GM23338 (cell line): Measurements from ENCODE around the gene INHBB. TPM values are rescaled to one million over a fixed set of nuclear protein-coding genes. Genes with fewer than 3 reads are reported as not detected.

ENCODE experiments used
- ATAC-seq: fragments of 200-7000 bp; cut with Tn5 transposase; 3 replicates; pipeline ENCODE4 v1.9.1; 2020
- DNase-seq: peaks from one replicate; pipeline ENCODE4 v3.0.0-alpha.2; 2015; ENCODE audit warnings: low spot score
- H2AFZ ChIP-seq: fragments of 200-600 bp; sonication (generic); 2 replicates; pipeline ENCODE4 v1.8.0; 2016; ENCODE audit warnings: antibody characterized with exemption, mild to moderate bottlenecking, moderate library complexity
- H3F3A ChIP-seq: fragments of 200-600 bp; sonication (generic); replicated peaks from 2 replicates; pipeline ENCODE4 v1.8.0; 2017; ENCODE audit warnings: antibody characterized with exemption, mixed run types, low read depth
- H3K27ac ChIP-seq: fragments of 200-600 bp; sonication (generic); 2 replicates; pipeline ENCODE4 v1.6.1; 2016; ENCODE audit warnings: low read depth
- H3K27me3 ChIP-seq: fragments of 200-600 bp; sonication (generic); 2 replicates; pipeline ENCODE4 v1.8.0; 2016; ENCODE audit warnings: mild to moderate bottlenecking, mixed run types, moderate library complexity; ENCODE audit not compliant: insufficient read depth
- H3K36me3 ChIP-seq: fragments of 200-600 bp; sonication (generic); 2 replicates; pipeline ENCODE4 v1.8.0; 2016; ENCODE audit warnings: mild to moderate bottlenecking; ENCODE audit not compliant: insufficient read depth
- H3K4me1 ChIP-seq: fragments of 200-600 bp; sonication (generic); 2 replicates; pipeline ENCODE4 v1.8.0; 2016; ENCODE audit warnings: mild to moderate bottlenecking, moderate library complexity; ENCODE audit not compliant: insufficient read depth
- H3K4me2 ChIP-seq: fragments of 200-600 bp; sonication (generic); 2 replicates; pipeline ENCODE4 v1.7.1; 2017; ENCODE audit warnings: mixed run types
- H3K4me3 ChIP-seq: fragments of 200-600 bp; sonication (generic); 2 replicates; pipeline ENCODE4 v1.6.1; 2016; ENCODE audit warnings: mixed run types
- H3K79me2 ChIP-seq: fragments of 200-600 bp; sonication (generic); replicated peaks from 2 replicates; pipeline ENCODE4 v1.8.0; 2017; ENCODE audit warnings: mild to moderate bottlenecking; ENCODE audit not compliant: insufficient read depth
- H3K9me2 ChIP-seq: fragments of 200-600 bp; sonication (generic); 2 replicates; pipeline ENCODE4 v1.8.0; 2017; ENCODE audit not compliant: insufficient read depth
- H4K20me1 ChIP-seq: fragments of 200-600 bp; sonication (generic); replicated peaks from 2 replicates; pipeline ENCODE4 v1.8.0; 2017; ENCODE audit warnings: mild to moderate bottlenecking; ENCODE audit not compliant: insufficient read depth
- H3K27ac Mint-ChIP-seq: 2 replicates; pipeline ENCODE4 v1.8.0; 2020; ENCODE audit warnings: inconsistent platforms, mild to moderate bottlenecking, moderate library complexity, mixed read lengths
- H3K27me3 Mint-ChIP-seq: 3 replicates; pipeline ENCODE4 v1.8.0; 2022; ENCODE audit warnings: low read depth, mild to moderate bottlenecking, moderate library complexity, mixed read lengths, inconsistent platforms; ENCODE audit not compliant: insufficient read depth, poor library complexity
- H3K36me3 Mint-ChIP-seq: 3 replicates; pipeline ENCODE4 v1.8.0; 2021; ENCODE audit warnings: low read depth, mild to moderate bottlenecking, inconsistent platforms, moderate library complexity, mixed read lengths
- H3K4me1 Mint-ChIP-seq: 3 replicates; pipeline ENCODE4 v1.8.0; 2020; ENCODE audit warnings: mild to moderate bottlenecking, inconsistent platforms, mixed read lengths
- H3K4me3 Mint-ChIP-seq: 3 replicates; pipeline ENCODE4 v1.8.0; 2021; ENCODE audit warnings: moderate library complexity, mild to moderate bottlenecking, inconsistent platforms, mixed read lengths
- H3K9me3 Mint-ChIP-seq: 3 replicates; pipeline ENCODE4 v1.8.0; 2020; ENCODE audit warnings: moderate library complexity, mild to moderate bottlenecking, inconsistent platforms, mixed read lengths
- CREB1 ChIP-seq: fragments of 250-450 bp; sonication (Bioruptor Pico); IDR thresholded peaks from 2 replicates; pipeline ENCODE4 v1.5.0; 2020; ENCODE audit warnings: low read depth, mild to moderate bottlenecking, moderate library complexity
- CTCF ChIP-seq, 2 experiments: fragments of 200-600 bp in 1 of 2; sonication (generic) in 1 of 2; conservative IDR thresholded peaks; 2 replicates each; pipeline versions ENCODE4 v1.5.1 to v1.6.1; 2016 to 2017; ENCODE audit warnings: antibody characterized with exemption in 2 of 2, low read depth in 2 of 2, mild to moderate bottlenecking in 2 of 2, moderate library complexity in 1 of 2
- ETS1 ChIP-seq: IDR thresholded peaks from 2 replicates; pipeline ENCODE4 v1.6.1; 2016; ENCODE audit warnings: antibody characterized with exemption
- EZH2 ChIP-seq: fragments of 200-600 bp; sonication (generic); IDR thresholded peaks from one replicate; pipeline ENCODE4 v1.8.0; 2017; ENCODE audit warnings: antibody characterized with exemption, mild to moderate bottlenecking, low read depth; ENCODE audit not compliant: unreplicated experiment
- EZH2phosphoT487 ChIP-seq: fragments of 200-600 bp; sonication (generic); IDR thresholded peaks from one replicate; pipeline ENCODE4 v1.8.1; 2018; ENCODE audit warnings: antibody characterized with exemption; ENCODE audit not compliant: unreplicated experiment
- JUNB ChIP-seq: IDR thresholded peaks from one replicate; pipeline ENCODE4 v1.6.1; 2016; ENCODE audit warnings: antibody characterized with exemption; ENCODE audit not compliant: unreplicated experiment
- NANOG ChIP-seq: IDR thresholded peaks from 2 replicates; pipeline ENCODE4 v1.6.1; 2016; ENCODE audit warnings: antibody characterized with exemption, borderline replicate concordance
- POLR2AphosphoS5 ChIP-seq: IDR thresholded peaks from 2 replicates; pipeline ENCODE4 v1.6.1; 2016; ENCODE audit warnings: antibody characterized with exemption, low read depth
- REST ChIP-seq: IDR thresholded peaks from one replicate; pipeline ENCODE4 v1.6.1; 2018; ENCODE audit warnings: antibody characterized with exemption; ENCODE audit not compliant: unreplicated experiment
- STAT1 ChIP-seq: IDR thresholded peaks from one replicate; pipeline ENCODE4 v1.6.1; 2016; ENCODE audit warnings: antibody characterized with exemption; ENCODE audit not compliant: unreplicated experiment
- ZNF114 ChIP-seq: fragments of 250-450 bp; sonication (Bioruptor Pico); IDR thresholded peaks from 2 replicates; pipeline ENCODE4 v1.5.0; 2020; ENCODE audit warnings: mild to moderate bottlenecking, moderate library complexity
- ZNF331 ChIP-seq: fragments of 250-450 bp; sonication (Bioruptor Pico); IDR thresholded peaks from 2 replicates; pipeline ENCODE4 v1.5.0; 2020; ENCODE audit warnings: low read depth, mild to moderate bottlenecking, moderate library complexity
- ZNF462 ChIP-seq: fragments of 250-450 bp; sonication (Bioruptor Pico); IDR thresholded peaks from 2 replicates; pipeline ENCODE4 v1.5.0; 2020; ENCODE audit warnings: mild to moderate bottlenecking, moderate library complexity
- polyA plus RNA-seq: library from polyadenylated mRNA; unstranded; fragments of >200 nt; fragmentation: Nextera tagmentation; extraction: Ambion mirVana; gene quantifications from 2 replicates; pipeline ENCODE4 v1.2.1, GENCODE V29; 2016
- total RNA-seq: library from RNA; depleted of rRNA; stranded (reverse); fragments of >200 nt; shearing (Covaris generic); gene quantifications from 2 replicates; pipeline ENCODE4 v1.2.3, GENCODE V29; 2014

Gene INHBB
- total and polyA plus RNA-seq, 2 experiments from 2014 or later, result 0.21 TPM; not detected in 1

- Histone ChIP-seq H2AFZ (no peak overlapping the region), H3K27me3 (peaks cover 39% of the 10 kb centered on the region), H3K79me2 (no peaks in the 10 kb centered on the region), H3K27ac (no peak overlapping the region), H3K4me2 (no peak overlapping the region), H3K9me2 (no peaks in the 10 kb centered on the region), H3F3A (no peaks in the 10 kb centered on the region), H3K4me3 (no peak overlapping the region), H4K20me1 (0 out of 2 replicates have a peak, but pooled peaks cover 5% of the 10 kb centered on the region), H3K4me1 (peaks cover 18% of the 10 kb centered on the region), H3K36me3 (no peaks in the 10 kb centered on the region)
- H3K9me3 Mint-ChIP-seq, result no peaks in the 10 kb centered on the region
- peaks cover 36% of the 10 kb centered on the region for H3K4me1 Mint-ChIP-seq
- no peaks in the 10 kb centered on the region for H3K36me3 Mint-ChIP-seq
- peaks cover 44% of the 10 kb centered on the region for H3K27me3 Mint-ChIP-seq
- DNase-seq (no peak), ATAC-seq (no peak)
- TF ChIP-seq CTCF (conservative IDR thresholded peaks at IDR 0.05; ENCODE audit: low read depth in 2 of 2) (no peak), ETS1 (no peak), STAT1 (no peak), EZH2phosphoT487 (no peak), JUNB (no peak), ZNF331 (CRISPR knock-in tag) (no peak), ZNF462 (CRISPR knock-in tag) (no peak), EZH2 (no peak), ZNF114 (CRISPR knock-in tag) (no peak), NANOG (no peak), CREB1 (CRISPR knock-in tag) (no peak), REST (no peak), POLR2AphosphoS5 (no peak)
- H3K27ac Mint-ChIP-seq, result no peak overlapping the region
- no peak overlapping the region for H3K4me3 Mint-ChIP-seq
These were observed 7.0 kb downstream of the INHBB start for GRCh38 chr2:120352696-120353590.
